Measurements from ENCODE around the gene RBPJ. TPM values are rescaled to one million over a fixed set of nuclear protein-coding genes. Genes with fewer than 3 reads are reported as not detected.

The RBPJ gene
- total and polyA plus RNA-seq, 2 of the 8 experiments (the other 6 are each of a cell fraction or from before 2014, with no cell fraction given) = 65.5 to 217 TPM

DNA sequence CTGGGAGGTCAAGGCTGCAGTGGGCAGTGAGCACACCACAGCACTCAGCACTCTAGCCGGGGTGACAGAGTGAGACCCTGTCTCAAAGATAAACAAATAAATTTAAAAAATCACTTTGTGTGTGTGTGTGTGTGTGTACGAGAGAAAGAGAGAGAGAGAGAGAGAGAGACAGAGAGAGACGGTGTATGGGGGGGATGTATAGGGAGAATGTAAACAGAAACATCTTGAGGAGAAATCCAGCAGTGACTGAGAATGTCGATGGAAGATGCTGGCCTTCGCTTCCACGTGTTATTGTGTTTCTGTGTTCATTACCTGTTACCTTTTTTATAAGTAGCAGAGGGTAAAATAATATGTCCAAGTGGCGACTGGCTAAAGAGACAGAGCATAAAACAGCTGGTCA, 23.6 kb upstream of the RBPJ start:
- no peak for FAIRE-seq
- peak overlapping the region; percentile 87 for H4K5ac ChIP-seq (ENCODE audit: insufficient read length, low read depth, low read length)
- H3K14ac ChIP-seq (ENCODE audit: insufficient read length) = no peak overlapping the region
- no peaks in the 10 kb centered on the region for H3K27me3 ChIP-seq (replicated peaks in 1 of 4; ENCODE audit: control insufficient read depth in 3 of 4, extremely low read depth in 1 of 4, insufficient read depth in 3 of 4, low read length in 3 of 4)
- peak overlapping the region; percentile 91 for H2BK20ac ChIP-seq (ENCODE audit: low read length)
- H3K4ac ChIP-seq (replicated peaks; ENCODE audit: insufficient read length, low read depth, low read length) = no peak overlapping the region
- H3K4me2 ChIP-seq (ENCODE audit: insufficient read depth in 1 of 2, low read depth in 2 of 2, low read length in 2 of 2) = no peak overlapping the region
- peak overlapping the region; percentile 42 for H3K56ac ChIP-seq (replicated peaks; ENCODE audit: insufficient read length, low read depth, low read length)
- H2BK15ac ChIP-seq (ENCODE audit: low read length) = no peak overlapping the region
- H4K8ac ChIP-seq (ENCODE audit: extremely low read depth, insufficient read depth, low read length) = no peak overlapping the region
- peak overlapping the region; percentile 34; the same call in 1 of the 2 replicates for H3K18ac ChIP-seq (ENCODE audit: extremely low read depth, low read length)
- H4K20me1 ChIP-seq (replicated peaks in 1 of 2; ENCODE audit: control insufficient read depth in 1 of 2, insufficient read depth in 2 of 2, low read length in 2 of 2) = no peaks in the 10 kb centered on the region
- peak overlapping the region; percentile 12; the same call in 1 of the 2 replicates for H2BK12ac ChIP-seq (ENCODE audit: low read depth, low read length)
- no peak overlapping the region for H3K9ac ChIP-seq (replicated peaks in 1 of 4; ENCODE audit: extremely low read depth in 1 of 4, low read depth in 3 of 4, low read length in 3 of 4)
- peak overlapping the region; percentile 68 for H4K91ac ChIP-seq (replicated peaks; ENCODE audit: insufficient read length, low read length)
- peak overlapping the region; percentile 84; the same call in 1 of the 2 replicates for H2BK5ac ChIP-seq (ENCODE audit: low read depth, low read length)
- no peaks in the 10 kb centered on the region for H3K79me1 ChIP-seq (ENCODE audit: low read depth, low read length)
- no peak overlapping the region; the same call in 1 of the 2 replicates for H3K27ac ChIP-seq (ENCODE audit: low read depth, low read length)
- no peak overlapping the region for H2AFZ ChIP-seq (ENCODE audit: low read length)
- ChIA-PET CTCF (ENCODE audit: partially characterized antibody) (interaction anchor here (0.5 kb wide), 1 partner anchor 236 kb away, joined by 3 read pairs; no protein-coding TSS in a partner anchor), POLR2A (ENCODE audit: partially characterized antibody) (no interaction called here)
- peaks cover 0 to 20% (median 10%) of the 10 kb centered on the region in 4 experiments; a peak in 5 of 7 replicates for H3K4me1 ChIP-seq (replicated peaks in 1 of 4; ENCODE audit: control insufficient read depth in 3 of 4, insufficient read depth in 4 of 4, low read length in 3 of 4)
- no peaks in the 10 kb centered on the region for H3K79me2 ChIP-seq (ENCODE audit: control insufficient read depth in 1 of 2, insufficient read depth in 2 of 2, low read length in 2 of 2)
- H3K23ac ChIP-seq (ENCODE audit: insufficient read length) = no peak overlapping the region
- peak overlapping the region; percentile 62 for H2BK120ac ChIP-seq (replicated peaks; ENCODE audit: low read depth, low read length)
- no peaks in the 10 kb centered on the region for H3K23me2 ChIP-seq (ENCODE audit: low read depth, low read length)
- H3K4me3 ChIP-seq (ENCODE audit: extremely low read depth in 1 of 4, insufficient read depth in 2 of 4, low read depth in 3 of 4, low read length in 4 of 4) = no peak overlapping the region
- DNase-seq (ENCODE audit: low read depth in 1 of 2, low spot score in 2 of 2) = no peak
- peak overlapping the region; percentile 58; the same call in 1 of the 2 replicates for H2AK5ac ChIP-seq (ENCODE audit: low read depth, low read length)
- H3K9me3 ChIP-seq (ENCODE audit: insufficient read depth in 2 of 2, low read depth in 1 of 2, low read length in 1 of 2) = no peaks in the 10 kb centered on the region
- no peaks in the 10 kb centered on the region for H3K36me3 ChIP-seq (ENCODE audit: control insufficient read depth in 2 of 4, insufficient read depth in 4 of 4, low read length in 3 of 4)
- WGBS, 2 experiments (ENCODE audit: extremely low coverage in 1 of 2, insufficient coverage in 1 of 2, insufficient read length in 1 of 2, insufficient replicate concordance in 2 of 2, low coverage in 1 of 2, low lambda C conversion rate in 2 of 2, missing lambda C conversion rate in 1 of 2) = 76% methylated on average over 7 of the region's 7 CpGs; no CpG with 5 or more reads in 1 of the 2 experiments
- TF ChIP-seq HDAC2 (IDR thresholded peaks at IDR 0.05; ENCODE audit: borderline replicate concordance in 1 of 2, low read depth in 2 of 2, low read length in 2 of 2) (no peak), BACH1 (IDR thresholded peaks at IDR 0.05; ENCODE audit: low read length) (no peak), MAFK (IDR thresholded peaks at IDR 0.05; ENCODE audit: low read depth, low read length) (no peak), GABPA (IDR thresholded peaks at IDR 0.05; ENCODE audit: borderline replicate concordance, insufficient read depth, low read length) (no peak), TAF7 (optimal IDR thresholded peaks at IDR 0.05; ENCODE audit: borderline replicate concordance, low read depth, low read length) (no peak), EZH2 (IDR thresholded peaks at IDR 0.05; ENCODE audit: low read depth, low read length, severe bottlenecking) (no peak), ZNF274 (IDR thresholded peaks at IDR 0.05; ENCODE audit: borderline replicate concordance, extremely low read depth, low read length) (no peak), GTF2F1 (IDR thresholded peaks at IDR 0.05; ENCODE audit: borderline replicate concordance, low read depth, low read length) (no peak)
- TF ChIP-seq, protein P1, sequence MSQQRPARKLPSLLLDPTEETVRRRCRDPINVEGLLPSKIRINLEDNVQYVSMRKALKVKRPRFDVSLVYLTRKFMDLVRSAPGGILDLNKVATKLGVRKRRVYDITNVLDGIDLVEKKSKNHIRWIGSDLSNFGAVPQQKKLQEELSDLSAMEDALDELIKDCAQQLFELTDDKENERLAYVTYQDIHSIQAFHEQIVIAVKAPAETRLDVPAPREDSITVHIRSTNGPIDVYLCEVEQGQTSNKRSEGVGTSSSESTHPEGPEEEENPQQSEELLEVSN (IDR thresholded peaks at IDR 0.05) = no peak

Measured in H1 (cell line).